HepG2 (cell line): ENCODE results near the gene MRFAP1L1. TPM values are rescaled to one million over a fixed set of nuclear protein-coding genes. Genes with fewer than 3 reads are reported as not detected.

Experiments
- ADNP ChIP-seq: sonication (generic); formaldehyde crosslinking; IDR thresholded peaks from 2 replicates; pipeline ENCODE4 v1.4.0; 2020; ENCODE audit warnings: missing genetic modification reagents
- ARHGAP35 ChIP-seq: sonication (generic); formaldehyde crosslinking; IDR thresholded peaks from 2 replicates; pipeline ENCODE4 v1.9.0; 2022; ENCODE audit warnings: mild to moderate bottlenecking, inconsistent platforms, moderate library complexity, missing genetic modification reagents, borderline replicate concordance
- ARNT2 ChIP-seq: sonication (generic); formaldehyde crosslinking; IDR thresholded peaks from 2 replicates; pipeline ENCODE4 v1.8.0; 2022; ENCODE audit warnings: mild to moderate bottlenecking, low read depth, missing genetic modification reagents, moderate library complexity
- BHLHE40 ChIP-seq: IDR thresholded peaks from 2 replicates; pipeline ENCODE4 v1.6.1; 2011; ENCODE audit warnings: low read length, improper control_type of control experiment
- HNF4G ChIP-seq, 2 experiments: sonication (generic) in 1 of 2; formaldehyde crosslinking in 1 of 2; IDR thresholded peaks; 2 replicates each; pipeline versions ENCODE4 v1.4.0 to v1.6.1; 2011 to 2020; ENCODE audit warnings: borderline replicate concordance in 2 of 2, low read depth in 2 of 2, mild to moderate bottlenecking in 2 of 2, low read length in 1 of 2, missing genetic modification reagents in 1 of 2, moderate library complexity in 1 of 2
- KDM1A ChIP-seq: IDR thresholded peaks from 2 replicates; pipeline ENCODE4 v1.6.1; 2016; ENCODE audit warnings: missing compliant biosample characterization
- KMT2A ChIP-seq: sonication (generic); formaldehyde crosslinking; IDR thresholded peaks from 2 replicates; pipeline ENCODE4 v1.4.0; 2020; ENCODE audit warnings: missing genetic modification reagents
- MBD4 ChIP-seq: IDR thresholded peaks from 2 replicates; pipeline ENCODE4 v1.6.1; 2012; ENCODE audit warnings: low read length, inconsistent platforms, borderline replicate concordance
- NAIF1 ChIP-seq: sonication (generic); formaldehyde crosslinking; IDR thresholded peaks from 2 replicates; pipeline ENCODE4 v1.5.0; 2020; ENCODE audit warnings: mild to moderate bottlenecking, missing genetic modification reagents, borderline replicate concordance
- NR2F6 ChIP-seq, 2 experiments: IDR thresholded peaks; 2 replicates each; pipeline ENCODE4 v1.6.1; 2016; ENCODE audit warnings: antibody characterized with exemption in 1 of 2, mild to moderate bottlenecking in 1 of 2
- PITX1 ChIP-seq: sonication (generic); formaldehyde crosslinking; IDR thresholded peaks from 2 replicates; pipeline ENCODE4 v1.5.1; 2020; ENCODE audit warnings: mild to moderate bottlenecking, missing genetic modification reagents
- TGIF2 ChIP-seq: IDR thresholded peaks from 2 replicates; pipeline ENCODE4 v1.6.1; 2016; ENCODE audit warnings: control low read depth, missing compliant biosample characterization
- YEATS4 ChIP-seq: sonication (generic); formaldehyde crosslinking; IDR thresholded peaks from 2 replicates; pipeline ENCODE4 v1.4.0; 2020; ENCODE audit warnings: missing genetic modification reagents, borderline replicate concordance
- ZNF101 ChIP-seq: sonication (generic); formaldehyde crosslinking; IDR thresholded peaks from 2 replicates; pipeline ENCODE4 v1.4.0; 2020; ENCODE audit warnings: mild to moderate bottlenecking, low read depth, missing genetic modification reagents, borderline replicate concordance
- ZNF17 ChIP-seq: sonication (generic); formaldehyde crosslinking; IDR thresholded peaks from 2 replicates; pipeline ENCODE4 v1.5.0; 2020; ENCODE audit warnings: mild to moderate bottlenecking, missing genetic modification reagents
- ZNF292 ChIP-seq: sonication (generic); formaldehyde crosslinking; IDR thresholded peaks from 2 replicates; pipeline ENCODE4 v1.8.1; 2022; ENCODE audit warnings: mild to moderate bottlenecking, low read depth, missing genetic modification reagents, borderline replicate concordance
- ZNF501 ChIP-seq: sonication (generic); formaldehyde crosslinking; IDR thresholded peaks from 2 replicates; pipeline ENCODE4 v1.5.1; 2020; ENCODE audit warnings: mild to moderate bottlenecking, moderate library complexity, missing genetic modification reagents
- ZNF768 ChIP-seq: sonication (generic); formaldehyde crosslinking; IDR thresholded peaks from 2 replicates; pipeline ENCODE4 v1.4.0; 2020; ENCODE audit warnings: missing genetic modification reagents
- polyA plus RNA-seq, 8 experiments: library from polyadenylated mRNA; depleted of rRNA in 3 of 8; stranded (reverse) in 7 of 8; unstranded in 1 of 8; fragments of >200 nt; fragmentation: Illumina TruSeq in 4 of 8; extraction: Trizol in 4 of 8; gene quantifications; 2 replicates each; pipeline versions ENCODE4 v1.2.1 to v1.2.3, GENCODE V29; 2011 to 2016; ENCODE audit warnings: low read depth in 4 of 8, missing spikeins in 1 of 8, mixed read lengths in 1 of 8; ENCODE audit not compliant: insufficient read depth in 1 of 8
- total RNA-seq, 5 experiments: library from RNA; depleted of rRNA; stranded (reverse); fragments of >200 nt; fragmentation: Illumina TruSeq; extraction: Trizol; gene quantifications; 2 replicates each; pipeline ENCODE4 v1.2.3, GENCODE V29; 2016; ENCODE audit warnings: low read depth in 1 of 5
- TF ChIP-seq, protein P1 (sequence below): sonication (generic); formaldehyde crosslinking; IDR thresholded peaks from 2 replicates; pipeline ENCODE4 v1.5.1; 2020; ENCODE audit warnings: mild to moderate bottlenecking, missing genetic modification reagents, borderline replicate concordance
- TF ChIP-seq, protein P2 (sequence below): sonication (generic); IDR thresholded peaks from 2 replicates; pipeline ENCODE4 v1.6.1; 2016; ENCODE audit warnings: low read depth, borderline replicate concordance
- TF ChIP-seq, protein P3 (sequence below): sonication (generic); formaldehyde crosslinking; IDR thresholded peaks from 2 replicates; pipeline ENCODE4 v1.5.0; 2020; ENCODE audit warnings: mild to moderate bottlenecking, missing genetic modification reagents, moderate library complexity

The MRFAP1L1 gene
- total and polyA plus RNA-seq, 2 of the 13 experiments (the other 11 are each of a cell fraction or from before 2014, with no cell fraction given) = 44.8 to 76.6 TPM

DNA sequence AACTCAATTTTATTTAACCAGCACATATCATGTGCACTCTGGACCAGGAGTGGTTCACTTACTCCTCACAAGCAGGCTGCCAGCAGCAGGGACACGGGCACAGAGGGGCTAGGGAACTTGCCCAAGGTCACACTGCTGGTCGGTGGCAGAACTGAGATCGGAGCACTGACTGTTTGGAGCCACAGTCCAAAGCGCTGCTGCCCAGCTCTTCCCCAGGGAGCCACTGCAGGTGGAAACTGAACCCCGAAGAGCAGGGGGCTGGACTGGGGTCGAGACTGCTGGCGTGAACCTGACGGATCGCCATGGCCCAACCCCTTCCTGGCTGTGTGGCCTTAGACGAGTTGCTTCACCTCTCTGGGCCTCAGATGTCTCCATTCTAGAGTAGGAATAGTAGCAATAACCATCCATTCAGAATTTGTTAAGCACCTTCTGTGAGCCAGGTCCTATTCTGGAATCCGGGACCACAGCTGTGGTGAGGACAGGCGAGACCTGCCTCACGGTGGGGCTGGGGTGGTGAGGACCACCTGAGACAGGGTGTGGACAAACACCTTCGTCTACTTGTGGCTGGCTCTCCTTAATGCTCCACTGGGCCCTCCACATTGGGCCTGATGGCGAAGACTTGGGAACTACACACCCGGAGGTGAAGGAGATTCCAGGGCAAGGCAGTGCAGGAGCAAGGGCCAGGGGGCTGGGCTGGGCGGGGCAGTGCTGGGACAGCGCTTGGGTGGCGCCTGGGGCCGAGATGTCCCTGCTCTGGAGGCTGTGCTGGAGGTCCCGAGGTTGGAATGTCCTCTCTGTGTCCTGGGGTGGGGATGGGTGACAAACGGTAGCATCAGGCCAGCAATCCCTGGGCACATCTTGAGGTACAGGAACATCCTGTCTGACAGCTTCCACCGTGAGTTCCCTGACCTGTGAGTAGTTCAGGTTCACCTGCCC lies 40.9 kb upstream of the MRFAP1L1 start (continued):
- TF ChIP-seq HNF4G (IDR thresholded peaks at IDR 0.05; ENCODE audit: borderline replicate concordance, low read depth, low read length) (no peak), HNF4G (CRISPR knock-in tag; IDR thresholded peaks at IDR 0.05; ENCODE audit: borderline replicate concordance, low read depth) (0 out of 2 replicates have a peak, but pooled peaks have one; percentile 33), ARNT2 (CRISPR knock-in tag) (0 out of 2 replicates have a peak, but pooled peaks have one; percentile 39), ZNF17 (CRISPR knock-in tag) (no peak), MBD4 (no peak), NAIF1 (CRISPR knock-in tag) (0 out of 2 replicates have a peak, but pooled peaks have one; percentile 3), KMT2A (no peak), ZNF501 (CRISPR knock-in tag) (no peak; the same call in 1 of the 2 replicates), KDM1A (peak; percentile 66; the same call in 1 of the 2 replicates), BHLHE40 (0 out of 2 replicates have a peak, but pooled peaks have one; percentile 0), YEATS4 (CRISPR knock-in tag) (no peak), NR2F6 (IDR thresholded peaks at IDR 0.05) (no peak; the same call in 1 of the 2 replicates), NR2F6 (CRISPR knock-in tag; IDR thresholded peaks at IDR 0.05) (no peak), ARHGAP35 (CRISPR knock-in tag) (0 out of 2 replicates have a peak, but pooled peaks have one; percentile 44), PITX1 (CRISPR knock-in tag) (peak; percentile 19; the same call in 1 of the 2 replicates), TGIF2 (CRISPR knock-in tag) (peak; percentile 38; the same call in 1 of the 2 replicates), ADNP (peak; percentile 71; the same call in 1 of the 2 replicates), ZNF768 (peak; percentile 100), ZNF292 (CRISPR knock-in tag) (no peak; the same call in 1 of the 2 replicates), ZNF101 (CRISPR knock-in tag) (no peak)
- TF ChIP-seq, protein P1, sequence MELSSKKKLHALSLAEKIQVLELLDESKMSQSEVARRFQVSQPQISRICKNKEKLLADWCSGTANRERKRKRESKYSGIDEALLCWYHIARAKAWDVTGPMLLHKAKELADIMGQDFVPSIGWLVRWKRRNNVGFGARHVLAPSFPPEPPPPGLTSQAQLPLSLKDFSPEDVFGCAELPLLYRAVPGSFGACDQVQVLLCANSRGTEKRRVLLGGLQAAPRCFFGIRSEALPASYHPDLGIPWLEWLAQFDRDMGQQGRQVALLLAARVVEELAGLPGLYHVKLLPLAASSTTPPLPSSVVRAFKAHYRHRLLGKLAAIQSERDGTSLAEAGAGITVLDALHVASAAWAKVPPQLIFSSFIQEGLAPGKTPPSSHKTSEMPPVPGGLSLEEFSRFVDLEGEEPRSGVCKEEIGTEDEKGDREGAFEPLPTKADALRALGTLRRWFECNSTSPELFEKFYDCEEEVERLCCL (CRISPR knock-in tag) = 0 out of 2 replicates have a peak, but pooled peaks have one; percentile 74
- TF ChIP-seq, protein P2, sequence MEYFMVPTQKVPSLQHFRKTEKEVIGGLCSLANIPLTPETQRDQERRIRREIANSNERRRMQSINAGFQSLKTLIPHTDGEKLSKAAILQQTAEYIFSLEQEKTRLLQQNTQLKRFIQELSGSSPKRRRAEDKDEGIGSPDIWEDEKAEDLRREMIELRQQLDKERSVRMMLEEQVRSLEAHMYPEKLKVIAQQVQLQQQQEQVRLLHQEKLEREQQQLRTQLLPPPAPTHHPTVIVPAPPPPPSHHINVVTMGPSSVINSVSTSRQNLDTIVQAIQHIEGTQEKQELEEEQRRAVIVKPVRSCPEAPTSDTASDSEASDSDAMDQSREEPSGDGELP = peak; percentile 45; the same call in 1 of the 2 replicates
- TF ChIP-seq, protein P3, sequence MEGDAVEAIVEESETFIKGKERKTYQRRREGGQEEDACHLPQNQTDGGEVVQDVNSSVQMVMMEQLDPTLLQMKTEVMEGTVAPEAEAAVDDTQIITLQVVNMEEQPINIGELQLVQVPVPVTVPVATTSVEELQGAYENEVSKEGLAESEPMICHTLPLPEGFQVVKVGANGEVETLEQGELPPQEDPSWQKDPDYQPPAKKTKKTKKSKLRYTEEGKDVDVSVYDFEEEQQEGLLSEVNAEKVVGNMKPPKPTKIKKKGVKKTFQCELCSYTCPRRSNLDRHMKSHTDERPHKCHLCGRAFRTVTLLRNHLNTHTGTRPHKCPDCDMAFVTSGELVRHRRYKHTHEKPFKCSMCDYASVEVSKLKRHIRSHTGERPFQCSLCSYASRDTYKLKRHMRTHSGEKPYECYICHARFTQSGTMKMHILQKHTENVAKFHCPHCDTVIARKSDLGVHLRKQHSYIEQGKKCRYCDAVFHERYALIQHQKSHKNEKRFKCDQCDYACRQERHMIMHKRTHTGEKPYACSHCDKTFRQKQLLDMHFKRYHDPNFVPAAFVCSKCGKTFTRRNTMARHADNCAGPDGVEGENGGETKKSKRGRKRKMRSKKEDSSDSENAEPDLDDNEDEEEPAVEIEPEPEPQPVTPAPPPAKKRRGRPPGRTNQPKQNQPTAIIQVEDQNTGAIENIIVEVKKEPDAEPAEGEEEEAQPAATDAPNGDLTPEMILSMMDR (CRISPR knock-in tag) = 0 out of 2 replicates have a peak, but pooled peaks have one; percentile 12
